ENCODE data around the gene ARHGAP45. TPM values are rescaled to one million over a fixed set of nuclear protein-coding genes. Genes with fewer than 3 reads are reported as not detected.

Gene ARHGAP45
- total RNA-seq, 2 experiments from 2014 or later, result 861 to 878 TPM

- Mint-ChIP-seq H3K9me3 (no peaks in the 10 kb centered on the region), H3K27me3 (no peaks in the 10 kb centered on the region), H3K4me3 (peak overlapping the region; percentile 94), H3K36me3 (ENCODE audit: low read depth) (peaks cover 55% of the 10 kb centered on the region), H3K27ac (peak overlapping the region; percentile 96), H3K4me1 (ENCODE audit: low read depth) (peaks cover 67% of the 10 kb centered on the region)
- Histone ChIP-seq H3K4me1 (ENCODE audit: insufficient read depth, low read length) (peaks cover 87% of the 10 kb centered on the region), H3K4me3 (ENCODE audit: low read length) (peak overlapping the region; percentile 98), H3K9me3 (ENCODE audit: control insufficient read depth in 1 of 2, insufficient read depth in 1 of 2, low read length in 2 of 2) (no peaks in the 10 kb centered on the region), H3K27me3 (ENCODE audit: control insufficient read depth in 1 of 2, insufficient read depth in 2 of 2, low read length in 2 of 2) (no peaks in the 10 kb centered on the region), H3K27ac (ENCODE audit: low read depth in 1 of 2, low read length in 2 of 2) (peak overlapping the region; percentile 71 to 98), H3K36me3 (ENCODE audit: insufficient read depth, low read length) (peaks cover 57% of the 10 kb centered on the region)
- TF ChIP-seq, protein P1, sequence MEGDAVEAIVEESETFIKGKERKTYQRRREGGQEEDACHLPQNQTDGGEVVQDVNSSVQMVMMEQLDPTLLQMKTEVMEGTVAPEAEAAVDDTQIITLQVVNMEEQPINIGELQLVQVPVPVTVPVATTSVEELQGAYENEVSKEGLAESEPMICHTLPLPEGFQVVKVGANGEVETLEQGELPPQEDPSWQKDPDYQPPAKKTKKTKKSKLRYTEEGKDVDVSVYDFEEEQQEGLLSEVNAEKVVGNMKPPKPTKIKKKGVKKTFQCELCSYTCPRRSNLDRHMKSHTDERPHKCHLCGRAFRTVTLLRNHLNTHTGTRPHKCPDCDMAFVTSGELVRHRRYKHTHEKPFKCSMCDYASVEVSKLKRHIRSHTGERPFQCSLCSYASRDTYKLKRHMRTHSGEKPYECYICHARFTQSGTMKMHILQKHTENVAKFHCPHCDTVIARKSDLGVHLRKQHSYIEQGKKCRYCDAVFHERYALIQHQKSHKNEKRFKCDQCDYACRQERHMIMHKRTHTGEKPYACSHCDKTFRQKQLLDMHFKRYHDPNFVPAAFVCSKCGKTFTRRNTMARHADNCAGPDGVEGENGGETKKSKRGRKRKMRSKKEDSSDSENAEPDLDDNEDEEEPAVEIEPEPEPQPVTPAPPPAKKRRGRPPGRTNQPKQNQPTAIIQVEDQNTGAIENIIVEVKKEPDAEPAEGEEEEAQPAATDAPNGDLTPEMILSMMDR (IDR thresholded peaks at IDR 0.05), result no peak
- ATAC-seq (ENCODE audit: poor library complexity), result peak; percentile 30
- peak in 13 of 14 experiments; percentile 64 to 94 (median 78) for DNase-seq
- POLR2A ChIA-PET, result interaction anchor here (0.6 to 21.0 kb wide), 12 partner anchors 13 to 200 kb away, joined by 3 to 1253 read pairs (median 26); partner anchors contain the start of genes ABCA7, CIRBP, CNN2 and GPX4
- intact Hi-C loops (cut with DNase I, micrococcal nuclease), result loop anchor here (2.0 to 5.0 kb wide), 6 partner anchors 18 to 123 kb away; partner anchors contain the start of genes GPX4 (in 2 of the 2), RNU6-2 (in 2 of the 2) and TMEM259 (in 2 of the 2)
- CTCF ChIA-PET, result no interaction called here
These were observed 2.2 kb downstream of the ARHGAP45 start for GRCh38 chr19:1069009-1069779.

DNA sequence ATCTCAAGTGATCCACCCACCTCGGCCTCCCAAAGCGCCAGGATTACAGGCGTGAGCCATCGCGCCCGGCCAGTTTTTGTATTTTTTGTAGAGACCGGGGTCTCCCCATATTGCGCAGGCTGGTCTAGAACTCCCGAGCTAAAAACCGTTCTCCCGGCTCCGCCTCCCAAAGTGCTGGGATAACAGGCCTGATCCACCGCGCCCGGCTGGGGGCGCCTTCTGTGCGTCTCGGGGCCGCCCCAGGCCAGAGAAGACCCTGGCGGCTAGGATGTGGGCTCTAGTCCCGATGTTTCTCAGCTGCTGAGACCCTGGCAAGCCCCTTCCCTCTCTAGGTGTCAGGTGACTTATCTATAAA lies 3.6 kb downstream of the ARHGAP45 start:
- H3K4me3 ChIP-seq (ENCODE audit: low read length), result no peak overlapping the region
- Mint-ChIP-seq H3K27me3 (no peaks in the 10 kb centered on the region), H3K36me3 (ENCODE audit: low read depth) (peaks cover 61% of the 10 kb centered on the region), H3K27ac (peak overlapping the region; percentile 96), H3K4me3 (peak overlapping the region; percentile 2), H3K9me3 (no peaks in the 10 kb centered on the region), H3K4me1 (ENCODE audit: low read depth) (peaks cover 59% of the 10 kb centered on the region)
- ATAC-seq (ENCODE audit: poor library complexity), result no peak
- peaks cover 69% of the 10 kb centered on the region for H3K36me3 ChIP-seq (ENCODE audit: insufficient read depth, low read length)
- no peak for DNase-seq
- peak overlapping the region in 1 of 2 donors; percentile 50 for H3K27ac ChIP-seq (ENCODE audit: low read depth in 1 of 2, low read length in 2 of 2)
- intact Hi-C loops (cut with DNase I, micrococcal nuclease), result no loop called here
- peaks cover 85% of the 10 kb centered on the region for H3K4me1 ChIP-seq (ENCODE audit: insufficient read depth, low read length)
- POLR2A ChIA-PET, result interaction anchor here (0.8 to 21.0 kb wide), 5 partner anchors 12 to 199 kb away, joined by 3 to 1253 read pairs (median 6); partner anchors contain the start of genes CIRBP and RNU6-2
- CTCF ChIA-PET, result no interaction called here
- TF ChIP-seq, protein P1 (IDR thresholded peaks at IDR 0.05), result no peak
- no peaks in the 10 kb centered on the region for H3K9me3 ChIP-seq (ENCODE audit: control insufficient read depth in 1 of 2, insufficient read depth in 1 of 2, low read length in 2 of 2)
- H3K27me3 ChIP-seq (ENCODE audit: control insufficient read depth in 1 of 2, insufficient read depth in 2 of 2, low read length in 2 of 2), result no peaks in the 10 kb centered on the region

- no peaks in the 10 kb centered on the region for H3K27me3 ChIP-seq (ENCODE audit: control insufficient read depth in 1 of 2, insufficient read depth in 2 of 2, low read length in 2 of 2)
- Mint-ChIP-seq H3K27ac (peak overlapping the region; percentile 98), H3K9me3 (no peaks in the 10 kb centered on the region), H3K36me3 (ENCODE audit: low read depth) (peaks cover 67% of the 10 kb centered on the region), H3K4me3 (peak overlapping the region; percentile 86), H3K4me1 (ENCODE audit: low read depth) (peaks cover 59% of the 10 kb centered on the region), H3K27me3 (no peaks in the 10 kb centered on the region)
- intact Hi-C loops (cut with DNase I, micrococcal nuclease), result no loop called here
- CTCF ChIA-PET, result no interaction called here
- peak overlapping the region; percentile 5 for H3K4me3 ChIP-seq (ENCODE audit: low read length)
- TF ChIP-seq, protein P1 (IDR thresholded peaks at IDR 0.05), result no peak
- H3K27ac ChIP-seq (ENCODE audit: low read depth in 1 of 2, low read length in 2 of 2), result peak overlapping the region in 1 of 2 donors; percentile 74
- peaks cover 85% of the 10 kb centered on the region for H3K4me1 ChIP-seq (ENCODE audit: insufficient read depth, low read length)
- ATAC-seq (ENCODE audit: poor library complexity) (no peak), DNase-seq (no peak)
- POLR2A ChIA-PET, result interaction anchor here (2.2 to 21.0 kb wide), 4 partner anchors 11 to 43 kb away, joined by 6 to 1253 read pairs (median 81); partner anchors contain the start of gene ABCA7
- H3K9me3 ChIP-seq (ENCODE audit: control insufficient read depth in 1 of 2, insufficient read depth in 1 of 2, low read length in 2 of 2), result no peaks in the 10 kb centered on the region
- peaks cover 75% of the 10 kb centered on the region for H3K36me3 ChIP-seq (ENCODE audit: insufficient read depth, low read length)
These were observed 4.2 kb downstream of the ARHGAP45 start for GRCh38 chr19:1070931-1071791.

Measured in CD4-positive, alpha-beta T cell (primary cell).